Coronary artery (tissue), 2 donors: ENCODE results near the gene FXYD3.

ENCODE experiments used
- DNase-seq: peaks from one replicate; pipeline ENCODE4 v3.0.0-alpha.2; 2017; ENCODE audit warnings: low spot score
- H3K27ac ChIP-seq, 2 donors: fragments of 200-600 bp; sonication (generic); one replicate each; pipeline ENCODE4 v1.5.1; 2016 to 2019
- H3K4me3 ChIP-seq: fragments of 200-600 bp; sonication (generic); 2 replicates; pipeline ENCODE4 v1.5.1; 2016; ENCODE audit warnings: mild to moderate bottlenecking, moderate library complexity
- CTCF ChIP-seq: fragments of 200-600 bp; sonication (generic); IDR thresholded peaks from one replicate; pipeline ENCODE4 v1.5.1; 2019; ENCODE audit warnings: antibody characterized with exemption

The FXYD3 gene

GRCh38 chr19:35114353-35115176 lies 1.1 kb upstream of the FXYD3 start:
- no peak for DNase-seq
- Histone ChIP-seq H3K4me3 (peak overlapping the region; percentile 64), H3K27ac (peak overlapping the region in 1 of 2 donors; percentile 42)
- peak; percentile 98 for TF ChIP-seq CTCF

GRCh38 chr19:35116072-35116801 lies 614 bp downstream of the FXYD3 start:
- no peak for TF ChIP-seq CTCF
- Histone ChIP-seq H3K27ac (peak overlapping the region in 1 of 2 donors; percentile 54), H3K4me3 (no peak overlapping the region)
- no peak for DNase-seq

- H3K4me3 ChIP-seq = no peak overlapping the region
- peak overlapping the region in 1 of 2 donors; percentile 54 for H3K27ac ChIP-seq
- DNase-seq = no peak
- TF ChIP-seq CTCF = no peak
These were observed 1.5 kb downstream of the FXYD3 start for GRCh38 chr19:35117116-35117515.

- no peak for TF ChIP-seq CTCF
These were observed 2.2 kb downstream of the FXYD3 start for GRCh38 chr19:35117799-35118198.

GRCh38 chr19:35118268-35119020 lies 2.8 kb downstream of the FXYD3 start:
- TF ChIP-seq CTCF = no peak
- H3K4me3 ChIP-seq = no peak overlapping the region
- H3K27ac ChIP-seq = peak overlapping the region in 1 of 2 donors; percentile 45
- DNase-seq = no peak

More at GRCh38 chr19:35117799-35118198, 2.2 kb downstream of the FXYD3 start:
- Histone ChIP-seq H3K4me3 (no peak overlapping the region), H3K27ac (peak overlapping the region in 1 of 2 donors; percentile 2)
- DNase-seq = no peak

GRCh38 chr19:35119091-35119490 lies 3.5 kb downstream of the FXYD3 start:
- no peak for DNase-seq
- TF ChIP-seq CTCF = no peak
- H3K4me3 ChIP-seq = no peak overlapping the region
- H3K27ac ChIP-seq = peak overlapping the region in 1 of 2 donors; percentile 45
